GM23248 (cell line): ENCODE results near the gene OR4K13.

Experiments
- EZH2 ChIP-seq: fragments of 200-600 bp; sonication (generic); IDR thresholded peaks from 2 replicates; pipeline ENCODE4 v1.6.1; 2018; ENCODE audit warnings: antibody characterized with exemption, mild to moderate bottlenecking; ENCODE audit not compliant: insufficient read depth, poor library complexity, severe bottlenecking
- EZH2phosphoT487 ChIP-seq: fragments of 200-600 bp; sonication (generic); IDR thresholded peaks from 2 replicates; pipeline ENCODE4 v1.6.1; 2018; ENCODE audit warnings: antibody characterized with exemption, moderate library complexity, mild to moderate bottlenecking, low read depth; ENCODE audit not compliant: insufficient read depth

DNA sequence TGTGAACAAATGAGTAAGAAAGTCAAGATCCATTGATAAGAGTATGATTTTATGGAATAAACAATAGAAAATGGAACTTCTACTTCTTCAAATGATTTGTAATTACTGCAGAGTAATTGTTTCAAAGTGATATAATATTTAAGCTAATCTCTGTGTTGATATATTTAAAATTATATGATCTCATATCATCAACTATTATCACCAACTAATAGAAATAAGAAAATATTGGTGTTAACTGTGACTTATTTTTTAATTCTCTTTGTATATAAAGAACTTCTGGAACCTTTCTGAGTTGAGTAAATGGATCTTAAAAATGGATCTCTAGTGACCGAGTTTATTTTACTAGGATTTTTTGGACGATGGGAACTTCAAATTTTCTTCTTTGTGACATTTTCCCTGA is 23.9 kb upstream of the OR4K13 start, which contains the start of gene OR4L1:
- TF ChIP-seq EZH2 (no peak), EZH2phosphoT487 (no peak)
